GM12878 (cell line): Measurements from ENCODE around the gene HK3.

Source experiments
- CHD2 ChIP-seq: IDR thresholded peaks from 2 replicates; pipeline ENCODE4 v1.6.1; 2011; ENCODE audit warnings: low read depth, low read length, improper control_type of control experiment, borderline replicate concordance
- SMARCA5 ChIP-seq: fragments of 450-650 bp; IDR thresholded peaks from 2 replicates; pipeline ENCODE4 v1.6.1; 2017; ENCODE audit warnings: mild to moderate bottlenecking

DNA sequence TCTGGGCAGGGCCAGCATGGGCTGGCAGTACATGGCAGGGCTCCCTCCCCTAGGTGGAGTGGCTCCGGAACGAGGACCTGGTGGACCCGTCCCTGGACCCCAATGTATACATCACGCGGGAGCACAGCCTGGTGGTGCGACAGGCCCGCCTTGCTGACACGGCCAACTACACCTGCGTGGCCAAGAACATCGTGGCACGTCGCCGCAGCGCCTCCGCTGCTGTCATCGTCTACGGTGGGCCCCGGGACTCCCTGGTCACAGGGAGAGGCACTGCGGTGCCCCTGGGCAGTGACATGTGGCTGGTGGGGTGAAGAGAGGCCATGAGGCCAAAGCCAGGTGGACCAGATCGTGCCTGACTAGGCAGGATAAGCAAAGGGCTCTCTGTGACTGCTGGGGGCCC is 30.4 kb downstream of the HK3 start:
- TF ChIP-seq SMARCA5 (no peak), CHD2 (no peak)
